Panc1 (cell line): ENCODE results near the gene FZD4. TPM values are rescaled to one million over a fixed set of nuclear protein-coding genes. Genes with fewer than 3 reads are reported as not detected.
A peak's percentile ranks its signal among the peaks of the same experiment; 100 is the strongest.
"Not testable (repeated sequence)": the region's sequence is repeated elsewhere in the genome, so short reads cannot be mapped to it uniquely, and the experiment has no call there.

Source experiments
- ATAC-seq: fragments of 200-7000 bp; cut with Tn5 transposase; 2 replicates; pipeline ENCODE4 v1.9.1; 2020; ENCODE audit warnings: mild to moderate bottlenecking, moderate library complexity
- BruUV-seq: library from RNA; stranded (reverse); fragments of 400-500 nt; replicated peaks from 2 replicates; lab custom pipeline; 2021; lab: Mats Ljungman, UMichigan
- CTCF ChIA-PET: fragments of 300-600 bp; sonication (Branson Sonifier 250); formaldehyde crosslinking; loops from one replicate; lab custom pipeline; 2022; ENCODE audit warnings: antibody characterized with exemption; lab: Charles Lee
- POLR2A ChIA-PET: fragments of 300-600 bp; sonication (Branson Sonifier 250); formaldehyde crosslinking; loops from one replicate; lab custom pipeline; 2022; ENCODE audit warnings: antibody characterized with exemption; lab: Charles Lee
- DNase-seq: peaks from one replicate; pipeline ENCODE4 v3.0.0-alpha.2; 2010; ENCODE audit warnings: low read depth, low spot score
- H3K27ac ChIP-seq: 2 replicates; pipeline ENCODE4 v1.5.1; 2011; ENCODE audit warnings: mild to moderate bottlenecking, low read length, inconsistent platforms
- H3K27me3 ChIP-seq: fragments of 200-500 bp; sonication (Bioruptor generic); 2 replicates; pipeline ENCODE4 v1.6.0; 2014; ENCODE audit warnings: low read length, inconsistent platforms; ENCODE audit not compliant: control insufficient read depth, insufficient read depth
- H3K36me3 ChIP-seq: fragments of 200-500 bp; sonication (Bioruptor generic); 2 replicates; pipeline ENCODE4 v1.5.1; 2014; ENCODE audit warnings: inconsistent platforms, mild to moderate bottlenecking, low read length, moderate library complexity; ENCODE audit not compliant: control insufficient read depth, insufficient read depth
- H3K4me1 ChIP-seq: 2 replicates; pipeline ENCODE4 v1.5.1; 2011; ENCODE audit warnings: inconsistent platforms, mild to moderate bottlenecking, low read length, moderate library complexity; ENCODE audit not compliant: control insufficient read depth, insufficient read depth
- H3K4me3 ChIP-seq, 2 experiments: 2 replicates each; pipeline ENCODE4 v1.5.1; 2011 to 2012; ENCODE audit warnings: low read depth in 2 of 2, low read length in 2 of 2, mild to moderate bottlenecking in 2 of 2, inconsistent platforms in 1 of 2, moderate library complexity in 1 of 2
- H3K9me3 ChIP-seq: fragments of 200-500 bp; sonication (Bioruptor generic); 2 replicates; pipeline ENCODE4 v1.5.1; 2014; ENCODE audit warnings: low read depth, mild to moderate bottlenecking, inconsistent platforms, low read length, moderate library complexity; ENCODE audit not compliant: control insufficient read depth, insufficient read depth
- CTCF ChIP-seq: fragments of 450-650 bp; IDR thresholded peaks from 2 replicates; pipeline ENCODE4 v1.5.1; 2017; ENCODE audit warnings: mild to moderate bottlenecking
- POLR2AphosphoS5 ChIP-seq: IDR thresholded peaks from 2 replicates; pipeline ENCODE4 v1.6.1; 2012; ENCODE audit warnings: mild to moderate bottlenecking, low read depth, low read length, moderate library complexity
- REST ChIP-seq, 2 experiments: IDR thresholded peaks; 2 replicates each; pipeline ENCODE4 v1.6.1; 2011 to 2012; ENCODE audit warnings: low read depth in 2 of 2, control low read depth in 1 of 2, low read length in 1 of 2, mild to moderate bottlenecking in 1 of 2, moderate library complexity in 1 of 2; ENCODE audit not compliant: insufficient read depth in 1 of 2
- SIN3A ChIP-seq: IDR thresholded peaks from 2 replicates; pipeline ENCODE4 v1.6.1; 2012; ENCODE audit warnings: low read depth, mild to moderate bottlenecking, low read length, moderate library complexity, borderline replicate concordance; ENCODE audit not compliant: insufficient read depth
- TCF7L2 ChIP-seq: IDR thresholded peaks from 2 replicates; pipeline ENCODE4 v1.6.1; 2011; ENCODE audit warnings: mild to moderate bottlenecking, low read depth, low read length, inconsistent platforms
- in situ Hi-C: cut with HindIII; loops from 2 replicates; pipeline ENCODE4 v1.10.0; 2016; ENCODE audit warnings: low sequenced_read_pairs, low pct_unique_long_range_greater_than_20kb
- intact Hi-C: fragments of 100-400 bp; cut with micrococcal nuclease; formaldehyde crosslinking; loops from one replicate; pipeline ENCODE4 v1.10.0; 2022; ENCODE audit not compliant: unreplicated experiment
- total RNA-seq: library from RNA; stranded (reverse); gene quantifications from one replicate; pipeline ENCODE4 v1.2.1, GENCODE V29; 2021; ENCODE audit not compliant: unreplicated experiment

FZD4 gene
- total RNA-seq, 1 experiment from 2014 or later, result 11.1 TPM

- TF ChIP-seq SIN3A, result no peak
- no peak for TF ChIP-seq CTCF
- TF ChIP-seq REST (IDR thresholded peaks at IDR 0.05; ENCODE audit: insufficient read depth in 1 of 2, low read depth in 2 of 2, low read length in 1 of 2), result no peak
- no peak for TF ChIP-seq POLR2AphosphoS5
- no peak for TF ChIP-seq TCF7L2
- intact Hi-C loops, result loop anchor here (10.0 kb wide), 1 partner anchor 542 kb away; the partner anchor contains the start of gene CCDC81
- ChIA-PET POLR2A (no interaction called here), CTCF (no interaction called here)
- Histone ChIP-seq H3K27me3 (no peaks in the 10 kb centered on the region), H3K4me1 (peaks cover 10% of the 10 kb centered on the region), H3K27ac (peak overlapping the region; percentile 64), H3K4me3 (no peak overlapping the region), H3K36me3 (no peaks in the 10 kb centered on the region), H3K9me3 (no peaks in the 10 kb centered on the region)
- ATAC-seq (peak; percentile 68), DNase-seq (no peak)
- in situ Hi-C loops, result no loop called here
- BruUV-seq, result no TSS peak
Observed at GRCh38 chr11:86916330-86916729, 38.9 kb downstream of the FZD4 start.

- H3K9me3 ChIP-seq, DNase-seq, in situ Hi-C loops, CTCF ChIA-PET, BruUV-seq, POLR2A ChIA-PET, H3K36me3 ChIP-seq, H3K4me3 ChIP-seq, H3K4me1 ChIP-seq, H3K27me3 ChIP-seq: not testable (repeated sequence)
- H3K27ac ChIP-seq, result peak overlapping the region; percentile 64; the same call in 1 of the 2 replicates
- intact Hi-C loops, result loop anchor here (10.0 kb wide), 1 partner anchor 541 kb away; the partner anchor contains the start of gene CCDC81
- ATAC-seq, result peak; percentile 55; the same call in 1 of the 2 replicates
Observed at GRCh38 chr11:86915850-86916249, 39.3 kb downstream of the FZD4 start.

- DNase-seq, result no peak
- ATAC-seq, result no peak
- in situ Hi-C loops, result no loop called here
- ChIA-PET POLR2A (no interaction called here), CTCF (no interaction called here)
- Histone ChIP-seq H3K4me3 (no peak overlapping the region), H3K27me3 (no peaks in the 10 kb centered on the region), H3K36me3 (no peaks in the 10 kb centered on the region), H3K4me1 (peaks cover 10% of the 10 kb centered on the region), H3K27ac (peak overlapping the region; percentile 55; the same call in 1 of the 2 replicates), H3K9me3 (no peaks in the 10 kb centered on the region)
- TF ChIP-seq CTCF (no peak), TCF7L2 (no peak), REST (IDR thresholded peaks at IDR 0.05; ENCODE audit: insufficient read depth in 1 of 2, low read depth in 2 of 2, low read length in 1 of 2) (no peak), POLR2AphosphoS5 (no peak), SIN3A (no peak)
- no TSS peak for BruUV-seq
- intact Hi-C loops, result loop anchor here (10.0 kb wide), 1 partner anchor 540 kb away; the partner anchor contains the start of gene CCDC81
Observed at GRCh38 chr11:86914865-86915519, 40.2 kb downstream of the FZD4 start.
